Measurements from ENCODE around the gene MPZL2.
A peak's percentile ranks its signal among the peaks of the same experiment; 100 is the strongest.

Gene MPZL2

GRCh38 chr11:118283037-118283636 lies 19.0 kb upstream of the MPZL2 start:
- DNase-seq (ENCODE audit: low spot score), result no peak
- TF ChIP-seq CTCF (IDR thresholded peaks at IDR 0.05; ENCODE audit: extremely low read depth, missing control alignments), result no peak

GRCh38 chr11:118282606-118283005 lies 18.5 kb upstream of the MPZL2 start:
- TF ChIP-seq CTCF (IDR thresholded peaks at IDR 0.05; ENCODE audit: extremely low read depth, missing control alignments), result no peak
- DNase-seq (ENCODE audit: low spot score), result no peak

- TF ChIP-seq CTCF (IDR thresholded peaks at IDR 0.05; ENCODE audit: extremely low read depth, missing control alignments), result no peak
- peak; percentile 38 for DNase-seq (ENCODE audit: low spot score)
Measured at GRCh38 chr11:118281284-118281683, 17.2 kb upstream of the MPZL2 start.

- DNase-seq (ENCODE audit: low spot score), result peak; percentile 13
Measured at GRCh38 chr11:118277312-118277711, 13.2 kb upstream of the MPZL2 start.

GRCh38 chr11:118276422-118276821 lies 12.3 kb upstream of the MPZL2 start:
- no peak for TF ChIP-seq CTCF (IDR thresholded peaks at IDR 0.05; ENCODE audit: extremely low read depth, missing control alignments)
- DNase-seq (ENCODE audit: low spot score), result no peak

More at GRCh38 chr11:118277312-118277711, 13.2 kb upstream of the MPZL2 start:
- no peak for TF ChIP-seq CTCF (IDR thresholded peaks at IDR 0.05; ENCODE audit: extremely low read depth, missing control alignments)

GRCh38 chr11:118275176-118275575 lies 11.1 kb upstream of the MPZL2 start:
- no peak for TF ChIP-seq CTCF (IDR thresholded peaks at IDR 0.05; ENCODE audit: extremely low read depth, missing control alignments)
- DNase-seq (ENCODE audit: low spot score), result no peak

- no peak for TF ChIP-seq CTCF (IDR thresholded peaks at IDR 0.05; ENCODE audit: extremely low read depth, missing control alignments)
- no peak for DNase-seq (ENCODE audit: low spot score)
Measured at GRCh38 chr11:118274186-118274585, 10.1 kb upstream of the MPZL2 start.

All from GM20000 (cell line).